ENCODE results near the gene PLCB2. TPM values are rescaled to one million over a fixed set of nuclear protein-coding genes. Genes with fewer than 3 reads are reported as not detected.
A peak's percentile ranks its signal among the peaks of the same experiment; 100 is the strongest.

PLCB2 gene
- total RNA-seq, 1 donor = 0.27 TPM

- H3K4me3 ChIP-seq (ENCODE audit: low read depth, low read length) = no peak overlapping the region
- DNase-seq (ENCODE audit: low read depth) = peak; percentile 27
- no peak for TF ChIP-seq CTCF (IDR thresholded peaks at IDR 0.05; ENCODE audit: insufficient read depth, low read length)
These were observed 37.3 kb downstream of the PLCB2 start for GRCh38 chr15:40270246-40270995.

- TF ChIP-seq CTCF (IDR thresholded peaks at IDR 0.05; ENCODE audit: insufficient read depth, low read length) = no peak
- no peak for DNase-seq (ENCODE audit: low read depth)
- no peak overlapping the region for H3K4me3 ChIP-seq (ENCODE audit: low read depth, low read length)
These were observed 38.1 kb downstream of the PLCB2 start for GRCh38 chr15:40269604-40270003.

GRCh38 chr15:40267670-40268069 is 40.1 kb downstream of the PLCB2 start:
- no peak overlapping the region for H3K4me3 ChIP-seq (ENCODE audit: low read depth, low read length)
- no peak for TF ChIP-seq CTCF (IDR thresholded peaks at IDR 0.05; ENCODE audit: insufficient read depth, low read length)
- no peak for DNase-seq (ENCODE audit: low read depth)

GRCh38 chr15:40266828-40267304 is 40.9 kb downstream of the PLCB2 start:
- TF ChIP-seq CTCF (IDR thresholded peaks at IDR 0.05; ENCODE audit: insufficient read depth, low read length) = no peak
- peak; percentile 92 for DNase-seq (ENCODE audit: low read depth)
- no peak overlapping the region for H3K4me3 ChIP-seq (ENCODE audit: low read depth, low read length)

- TF ChIP-seq CTCF (IDR thresholded peaks at IDR 0.05; ENCODE audit: insufficient read depth, low read length) = no peak
- no peak for DNase-seq (ENCODE audit: low read depth)
- H3K4me3 ChIP-seq (ENCODE audit: low read depth, low read length) = no peak overlapping the region
These were observed 41.9 kb downstream of the PLCB2 start for GRCh38 chr15:40265875-40266274.

- TF ChIP-seq CTCF (IDR thresholded peaks at IDR 0.05; ENCODE audit: insufficient read depth, low read length) = no peak
- H3K4me3 ChIP-seq (ENCODE audit: low read depth, low read length) = no peak overlapping the region
- no peak for DNase-seq (ENCODE audit: low read depth)
These were observed 42.4 kb downstream of the PLCB2 start for GRCh38 chr15:40265355-40265754.
